Peyer's patch (tissue), 4 donors: ENCODE measurements around the gene CDKN1A. TPM values are rescaled to one million over a fixed set of nuclear protein-coding genes. Genes with fewer than 3 reads are reported as not detected.

ENCODE experiments used
- DNase-seq, 3 donors: peaks; one replicate each; pipeline ENCODE4 v3.0.0-alpha.2; 2017 to 2019
- H3K27ac ChIP-seq, 4 donors: fragments of 200-600 bp; sonication (generic); one replicate each; pipeline ENCODE4 v1.5.1; 2016 to 2019
- H3K27me3 ChIP-seq, 2 donors: fragments of 200-600 bp; sonication (generic); one replicate each; pipeline ENCODE4 v1.5.1; 2019
- H3K36me3 ChIP-seq, 3 donors: fragments of 200-600 bp; sonication (generic); one replicate each; pipeline ENCODE4 v1.5.1; 2016 to 2019
- H3K4me1 ChIP-seq, 4 donors: fragments of 200-600 bp; sonication (generic); one replicate each; pipeline ENCODE4 v1.5.1; 2016 to 2019
- H3K4me3 ChIP-seq, 4 donors: fragments of 200-600 bp; sonication (generic); 1 replicate in 3 of 4; 2 replicates in 1 of 4; pipeline ENCODE4 v1.5.1; 2016 to 2019; ENCODE audit warnings: mild to moderate bottlenecking in 1 of 4
- H3K9me3 ChIP-seq, 4 donors: fragments of 200-600 bp; sonication (generic); one replicate each; pipeline ENCODE4 v1.5.1; 2016 to 2019; ENCODE audit warnings: mild to moderate bottlenecking in 1 of 4
- CTCF ChIP-seq, 6 experiments: fragments of 450-650 bp in 4 of 6; fragments of 200-600 bp in 2 of 6; sonication (generic) in 1 of 6; IDR thresholded peaks; one replicate each; pipeline ENCODE4 v1.5.1; 2017 to 2019; ENCODE audit warnings: antibody characterized with exemption in 6 of 6, mild to moderate bottlenecking in 3 of 6, moderate library complexity in 1 of 6
- POLR2A ChIP-seq, 2 donors: fragments of 450-650 bp; IDR thresholded peaks; one replicate each; pipeline ENCODE4 v1.5.1; 2017; ENCODE audit warnings: antibody characterized with exemption in 2 of 2, mild to moderate bottlenecking in 2 of 2, moderate library complexity in 2 of 2
- total RNA-seq, 4 donors: library from RNA; depleted of rRNA; stranded (reverse); fragments of >200 nt; gene quantifications; one replicate each; pipeline ENCODE4 v1.1.0, GENCODE V29; 2016

CDKN1A gene
- total RNA-seq, 4 donors from 2014 or later = 70.1 to 556 (median 358) TPM

GRCh38 chr6:36657942-36658544 is 20.5 kb upstream of the CDKN1A start:
- Histone ChIP-seq H3K4me1 (peaks cover 0 to 18% (median 0%) of the 10 kb centered on the region in 4 donors), H3K9me3 (no peaks in the 10 kb centered on the region), H3K27ac (no peak overlapping the region), H3K36me3 (no peaks in the 10 kb centered on the region), H3K27me3 (no peaks in the 10 kb centered on the region), H3K4me3 (no peak overlapping the region)
- TF ChIP-seq POLR2A (IDR thresholded peaks at IDR 0.05) (no peak), CTCF (IDR thresholded peaks at IDR 0.05) (no peak)
- no peak for DNase-seq

GRCh38 chr6:36659271-36659670 is 19.2 kb upstream of the CDKN1A start:
- Histone ChIP-seq H3K4me3 (no peak overlapping the region), H3K36me3 (no peaks in the 10 kb centered on the region), H3K27ac (no peak overlapping the region), H3K27me3 (no peaks in the 10 kb centered on the region), H3K4me1 (peaks cover 0 to 18% (median 0%) of the 10 kb centered on the region in 4 donors), H3K9me3 (no peaks in the 10 kb centered on the region)
- DNase-seq = no peak
- no peak for TF ChIP-seq POLR2A (IDR thresholded peaks at IDR 0.05)
- no peak for TF ChIP-seq CTCF (IDR thresholded peaks at IDR 0.05)

- Histone ChIP-seq H3K27ac (no peak overlapping the region), H3K4me1 (peaks cover 0 to 18% (median 4%) of the 10 kb centered on the region in 4 donors), H3K36me3 (no peaks in the 10 kb centered on the region), H3K4me3 (peak overlapping the region in 2 of 4 donors; percentile 0 to 22), H3K9me3 (no peaks in the 10 kb centered on the region), H3K27me3 (no peaks in the 10 kb centered on the region)
- peak in 2 of 3 donors; percentile 74 to 77 for DNase-seq
- TF ChIP-seq CTCF (IDR thresholded peaks at IDR 0.05) (no peak), POLR2A (IDR thresholded peaks at IDR 0.05) (no peak)
These were observed 17.6 kb upstream of the CDKN1A start for GRCh38 chr6:36660771-36661471.

GRCh38 chr6:36662380-36662779 is 16.1 kb upstream of the CDKN1A start:
- H3K9me3 ChIP-seq = no peaks in the 10 kb centered on the region
- DNase-seq = no peak
- peaks cover 0 to 24% (median 9%) of the 10 kb centered on the region in 4 donors for H3K4me1 ChIP-seq
- TF ChIP-seq POLR2A (IDR thresholded peaks at IDR 0.05) (no peak), CTCF (IDR thresholded peaks at IDR 0.05) (no peak)
- no peak overlapping the region for H3K4me3 ChIP-seq
- no peaks in the 10 kb centered on the region for H3K36me3 ChIP-seq
- H3K27me3 ChIP-seq = no peaks in the 10 kb centered on the region
- H3K27ac ChIP-seq = no peak overlapping the region

GRCh38 chr6:36662827-36663256 is 15.7 kb upstream of the CDKN1A start:
- no peaks in the 10 kb centered on the region for H3K27me3 ChIP-seq
- no peaks in the 10 kb centered on the region for H3K36me3 ChIP-seq
- H3K9me3 ChIP-seq = no peaks in the 10 kb centered on the region
- DNase-seq = no peak
- no peak overlapping the region for H3K4me3 ChIP-seq
- TF ChIP-seq CTCF (IDR thresholded peaks at IDR 0.05) (no peak), POLR2A (IDR thresholded peaks at IDR 0.05) (no peak)
- peak overlapping the region in 1 of 4 donors; percentile 37 for H3K27ac ChIP-seq
- H3K4me1 ChIP-seq = peaks cover 0 to 24% (median 10%) of the 10 kb centered on the region in 4 donors
